Suprapubic skin (tissue), 4 donors: ENCODE measurements around the gene ZBTB21. TPM values are rescaled to one million over a fixed set of nuclear protein-coding genes. Genes with fewer than 3 reads are reported as not detected.

Source experiments
- DNase-seq, 2 donors: peaks; one replicate each; pipeline ENCODE4 v3.0.0-alpha.2; 2019; ENCODE audit warnings: low spot score in 2 of 2
- H3K27ac ChIP-seq: fragments of 200-600 bp; sonication (generic); one replicate; pipeline ENCODE4 v1.5.1; 2019
- H3K27me3 ChIP-seq: fragments of 200-600 bp; sonication (generic); one replicate; pipeline ENCODE4 v1.5.1; 2019
- H3K36me3 ChIP-seq: fragments of 200-600 bp; sonication (generic); one replicate; pipeline ENCODE4 v1.5.1; 2019
- H3K4me1 ChIP-seq: fragments of 200-600 bp; sonication (generic); one replicate; pipeline ENCODE4 v1.5.1; 2019
- H3K4me3 ChIP-seq: fragments of 200-600 bp; sonication (generic); one replicate; pipeline ENCODE4 v1.5.1; 2019; ENCODE audit warnings: mild to moderate bottlenecking
- H3K9me3 ChIP-seq: fragments of 200-600 bp; sonication (generic); one replicate; pipeline ENCODE4 v1.5.1; 2019
- CTCF ChIP-seq, 2 donors: fragments of 200-600 bp in 1 of 2; fragments of 450-650 bp in 1 of 2; sonication (generic) in 1 of 2; IDR thresholded peaks; one replicate each; pipeline ENCODE4 v1.5.1; 2016 to 2019; ENCODE audit warnings: antibody characterized with exemption in 2 of 2, mild to moderate bottlenecking in 1 of 2, moderate library complexity in 1 of 2
- EP300 ChIP-seq: sonication (generic); formaldehyde crosslinking; IDR thresholded peaks from one replicate; pipeline ENCODE4 v1.6.1; 2017; ENCODE audit warnings: antibody characterized with exemption
- POLR2A ChIP-seq, 2 donors: fragments of 450-650 bp; IDR thresholded peaks; one replicate each; pipeline ENCODE4 v1.6.1; 2017; ENCODE audit warnings: antibody characterized with exemption in 2 of 2, mild to moderate bottlenecking in 2 of 2, moderate library complexity in 2 of 2
- POLR2AphosphoS5 ChIP-seq, 3 donors: sonication (generic); formaldehyde crosslinking; IDR thresholded peaks; one replicate each; pipeline ENCODE4 v1.6.1; 2017; ENCODE audit warnings: antibody characterized with exemption in 3 of 3
- WGBS: methylation state at CpG from one replicate; pipeline ENCODE4 v1.1.5; 2018; 5-methylcytosine and 5-hydroxymethylcytosine counted together
- total RNA-seq, 4 donors: library from RNA; depleted of rRNA; stranded (reverse); fragments of >200 nt; gene quantifications; one replicate each; pipeline ENCODE4 v1.1.0, GENCODE V29; 2016

Gene ZBTB21
- total RNA-seq, 4 donors from 2014 or later, result 24.5 to 39.1 (median 30.5) TPM

DNA sequence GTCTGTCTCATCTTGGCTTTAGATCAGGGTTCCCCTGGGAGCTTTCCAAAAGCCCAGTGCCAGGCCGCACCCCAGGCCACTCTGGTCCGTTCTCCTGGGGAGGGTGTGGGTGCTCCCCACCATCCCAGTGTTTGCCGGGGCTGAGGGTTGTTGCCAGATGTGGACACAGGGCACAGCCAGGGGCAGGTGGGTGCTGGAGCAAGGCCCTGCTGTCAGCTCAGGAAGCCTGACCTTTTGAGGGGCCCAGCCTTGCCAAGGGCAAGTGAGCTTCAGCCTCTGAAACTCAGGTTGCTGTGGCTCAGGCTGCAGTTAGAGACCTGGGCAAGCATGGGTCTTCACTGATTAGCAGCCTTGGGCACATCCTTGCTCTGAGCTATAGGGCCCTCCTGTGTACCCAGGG is 22.8 kb upstream of the ZBTB21 start:
- no peak for TF ChIP-seq POLR2AphosphoS5 (IDR thresholded peaks at IDR 0.05)
- no peak for TF ChIP-seq POLR2A (IDR thresholded peaks at IDR 0.05)
- TF ChIP-seq CTCF (IDR thresholded peaks at IDR 0.05), result no peak
- no peak for TF ChIP-seq EP300
- H3K4me3 ChIP-seq, result no peak overlapping the region
- no peaks in the 10 kb centered on the region for H3K9me3 ChIP-seq
- WGBS, result 71% methylated on average over 3 of the region's 3 CpGs
- peaks cover 9% of the 10 kb centered on the region for H3K4me1 ChIP-seq
- no peak overlapping the region for H3K27ac ChIP-seq
- no peaks in the 10 kb centered on the region for H3K27me3 ChIP-seq
- no peak for DNase-seq
- H3K36me3 ChIP-seq, result no peaks in the 10 kb centered on the region

DNA sequence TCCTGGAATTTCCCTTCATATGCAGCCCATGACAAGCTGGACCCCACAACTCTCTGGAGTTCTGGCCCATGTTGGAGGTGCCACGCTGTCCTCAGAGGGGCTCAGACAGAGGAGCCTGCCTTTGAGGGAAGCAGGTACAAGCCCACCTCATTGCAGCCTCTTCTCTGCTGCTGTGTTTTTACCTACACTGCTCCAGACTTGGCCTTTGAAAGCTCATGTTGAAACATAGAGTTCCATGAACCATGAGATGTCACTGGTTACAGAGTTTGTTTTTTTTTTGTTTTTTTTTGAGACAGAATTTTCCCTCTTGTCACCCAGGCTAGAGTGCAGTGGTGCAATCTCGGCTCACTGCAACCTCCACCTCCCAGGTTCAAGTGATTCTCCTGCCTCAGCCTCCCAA is 22.1 kb upstream of the ZBTB21 start:
- no peak for TF ChIP-seq POLR2A (IDR thresholded peaks at IDR 0.05)
- no peak for TF ChIP-seq CTCF (IDR thresholded peaks at IDR 0.05)
- TF ChIP-seq EP300, result no peak
- TF ChIP-seq POLR2AphosphoS5 (IDR thresholded peaks at IDR 0.05), result no peak
- H3K4me1 ChIP-seq, result peaks cover 12% of the 10 kb centered on the region
- no peaks in the 10 kb centered on the region for H3K9me3 ChIP-seq
- no peak for DNase-seq
- no peaks in the 10 kb centered on the region for H3K27me3 ChIP-seq
- H3K36me3 ChIP-seq, result no peaks in the 10 kb centered on the region
- WGBS, result 91% methylated on average over 2 of the region's 2 CpGs
- no peak overlapping the region for H3K27ac ChIP-seq
- no peak overlapping the region for H3K4me3 ChIP-seq

GRCh38 chr21:42031816-42032215 is 21.7 kb upstream of the ZBTB21 start:
- H3K27ac ChIP-seq, result no peak overlapping the region
- no peaks in the 10 kb centered on the region for H3K36me3 ChIP-seq
- no peak for TF ChIP-seq EP300
- TF ChIP-seq POLR2A (IDR thresholded peaks at IDR 0.05), result no peak
- no peak for TF ChIP-seq POLR2AphosphoS5 (IDR thresholded peaks at IDR 0.05)
- no peak for TF ChIP-seq CTCF (IDR thresholded peaks at IDR 0.05)
- peaks cover 12% of the 10 kb centered on the region for H3K4me1 ChIP-seq
- no peaks in the 10 kb centered on the region for H3K9me3 ChIP-seq
- no peaks in the 10 kb centered on the region for H3K27me3 ChIP-seq
- WGBS, result 91% methylated on average over 4 of the region's 4 CpGs
- no peak overlapping the region for H3K4me3 ChIP-seq
- no peak for DNase-seq

- Histone ChIP-seq H3K36me3 (no peaks in the 10 kb centered on the region), H3K9me3 (no peaks in the 10 kb centered on the region), H3K4me1 (peaks cover 12% of the 10 kb centered on the region), H3K27me3 (no peaks in the 10 kb centered on the region), H3K4me3 (no peak overlapping the region), H3K27ac (no peak overlapping the region)
- no peak for TF ChIP-seq POLR2A (IDR thresholded peaks at IDR 0.05)
- no peak for TF ChIP-seq CTCF (IDR thresholded peaks at IDR 0.05)
- no peak for TF ChIP-seq EP300
- no peak for TF ChIP-seq POLR2AphosphoS5 (IDR thresholded peaks at IDR 0.05)
- WGBS, result 83% methylated on average over 9 of the region's 9 CpGs
- DNase-seq, result no peak
These were observed 21.1 kb upstream of the ZBTB21 start for GRCh38 chr21:42031241-42031640.

DNA sequence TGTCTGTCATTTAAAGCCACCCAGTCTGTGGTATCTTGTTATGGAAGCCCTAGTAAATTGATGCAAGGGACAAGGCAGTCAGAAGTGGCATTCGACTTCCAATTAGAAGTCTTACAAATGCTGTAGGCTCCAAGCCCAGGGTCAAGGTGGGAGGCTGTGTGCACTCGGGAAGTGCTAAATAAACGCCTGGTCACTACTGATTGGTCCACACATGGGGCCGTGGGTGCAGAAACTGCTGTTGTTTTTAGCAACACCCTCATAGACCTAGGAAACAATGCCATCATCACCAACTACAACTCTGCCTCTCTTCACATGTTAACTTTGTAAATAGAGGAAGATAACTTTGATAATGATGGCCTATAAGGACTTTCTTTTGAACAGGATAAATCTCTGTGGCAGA is 20.2 kb upstream of the ZBTB21 start:
- H3K36me3 ChIP-seq, result no peaks in the 10 kb centered on the region
- H3K4me1 ChIP-seq, result peaks cover 12% of the 10 kb centered on the region
- no peaks in the 10 kb centered on the region for H3K9me3 ChIP-seq
- H3K4me3 ChIP-seq, result no peak overlapping the region
- WGBS, result 84% methylated on average over 4 of the region's 4 CpGs
- H3K27ac ChIP-seq, result no peak overlapping the region
- no peak for DNase-seq
- TF ChIP-seq POLR2A (IDR thresholded peaks at IDR 0.05) (no peak), EP300 (no peak), CTCF (IDR thresholded peaks at IDR 0.05) (no peak), POLR2AphosphoS5 (IDR thresholded peaks at IDR 0.05) (no peak)
- no peaks in the 10 kb centered on the region for H3K27me3 ChIP-seq
